ENCODE results near the gene TPP2.

- TF ChIP-seq EZH2phosphoT487 (IDR thresholded peaks at IDR 0.05; ENCODE audit: low read depth, severe bottlenecking, unreplicated experiment), result no peak
- no peak for TF ChIP-seq CTCF (IDR thresholded peaks at IDR 0.05; ENCODE audit: poor library complexity)
These were observed 45.7 kb downstream of the TPP2 start for GRCh38 chr13:102642475-102642874.
